HEK293T (cell line): ENCODE data around the gene KIAA1328.

Source experiments
- CTCF ChIA-PET: fragments of 350-600 bp; formaldehyde crosslinking; extraction: SDS; loops from one replicate; lab custom pipeline; 2021; ENCODE audit warnings: antibody characterized with exemption, inconsistent platforms; lab: Yijun Ruan, JAX
- POLR2A ChIA-PET: fragments of 350-600 bp; formaldehyde crosslinking; extraction: SDS; loops from one replicate; lab custom pipeline; 2020; ENCODE audit warnings: antibody characterized with exemption, inconsistent platforms; lab: Yijun Ruan, JAX
- DNase-seq: peaks from one replicate; pipeline ENCODE4 v3.0.0; 2012; ENCODE audit warnings: mixed read lengths; ENCODE audit errors: extremely low spot score
- ARNT ChIP-seq: fragments of 450-650 bp; IDR thresholded peaks from 2 replicates; pipeline ENCODE4 v1.6.1; 2017; ENCODE audit warnings: mild to moderate bottlenecking
- BHLHE40 ChIP-seq: fragments of 450-650 bp; IDR thresholded peaks from 2 replicates; pipeline ENCODE4 v1.6.1; 2016; ENCODE audit warnings: mild to moderate bottlenecking, moderate library complexity, borderline replicate concordance
- CTBP1 ChIP-seq: fragments of 450-650 bp; IDR thresholded peaks from 2 replicates; pipeline ENCODE4 v1.6.1; 2016; ENCODE audit warnings: borderline replicate concordance
- ELF4 ChIP-seq: fragments of 450-650 bp; IDR thresholded peaks from 2 replicates; pipeline ENCODE4 v1.6.1; 2017; ENCODE audit warnings: antibody characterized with exemption
- FOXA1 ChIP-seq: fragments of 450-650 bp; IDR thresholded peaks from 2 replicates; pipeline ENCODE4 v1.6.1; 2016; ENCODE audit warnings: mild to moderate bottlenecking
- FOXK2 ChIP-seq: fragments of 450-650 bp; IDR thresholded peaks from 2 replicates; pipeline ENCODE4 v1.6.1; 2016; ENCODE audit warnings: mild to moderate bottlenecking
- FOXM1 ChIP-seq: fragments of 450-650 bp; IDR thresholded peaks from 2 replicates; pipeline ENCODE4 v1.6.1; 2017; ENCODE audit warnings: mild to moderate bottlenecking, borderline replicate concordance
- HDGF ChIP-seq: fragments of 450-650 bp; IDR thresholded peaks from 2 replicates; pipeline ENCODE4 v1.6.1; 2017; ENCODE audit warnings: antibody characterized with exemption, borderline replicate concordance
- L3MBTL2 ChIP-seq: fragments of 450-650 bp; conservative IDR thresholded peaks from 2 replicates; pipeline ENCODE4 v1.6.1; 2016; ENCODE audit warnings: mild to moderate bottlenecking
- LEF1 ChIP-seq: fragments of 450-650 bp; IDR thresholded peaks from 2 replicates; pipeline ENCODE4 v1.6.1; 2017; ENCODE audit warnings: mild to moderate bottlenecking, borderline replicate concordance
- NFRKB ChIP-seq: fragments of 450-650 bp; IDR thresholded peaks from 2 replicates; pipeline ENCODE4 v1.6.1; 2016; ENCODE audit warnings: mild to moderate bottlenecking, moderate library complexity
- PKNOX1 ChIP-seq: fragments of 450-650 bp; IDR thresholded peaks from 2 replicates; pipeline ENCODE4 v1.6.1; 2016
- SP1 ChIP-seq: fragments of 450-650 bp; IDR thresholded peaks from 2 replicates; pipeline ENCODE4 v1.6.1; 2017
- SUZ12 ChIP-seq: fragments of 450-650 bp; IDR thresholded peaks from 2 replicates; pipeline ENCODE4 v1.6.1; 2016; ENCODE audit warnings: mild to moderate bottlenecking
- TARDBP ChIP-seq: fragments of 450-650 bp; IDR thresholded peaks from 2 replicates; pipeline ENCODE4 v1.6.1; 2016
- ZNF384 ChIP-seq: fragments of 450-650 bp; IDR thresholded peaks from 2 replicates; pipeline ENCODE4 v1.6.1; 2016

The KIAA1328 gene

GRCh38 chr18:37188016-37188791 is 359.3 kb downstream of the KIAA1328 start:
- TF ChIP-seq CTBP1: no peak
- no peak for TF ChIP-seq FOXA1
- TF ChIP-seq SP1: no peak
- no peak for TF ChIP-seq L3MBTL2
- TF ChIP-seq FOXM1: no peak
- no peak for TF ChIP-seq ARNT
- no peak for TF ChIP-seq FOXK2
- no peak for TF ChIP-seq TARDBP
- no peak for TF ChIP-seq BHLHE40
- TF ChIP-seq ZNF384: no peak
- no peak for TF ChIP-seq SUZ12
- no peak for TF ChIP-seq NFRKB
- TF ChIP-seq LEF1: no peak
- TF ChIP-seq ELF4: no peak
- no peak for DNase-seq
- ChIA-PET POLR2A (no interaction called here), CTCF (interaction anchor here (0.6 to 1.5 kb wide), 2 partner anchors 9 to 160 kb away, joined by 3 read pairs; no protein-coding TSS in a partner anchor)

GRCh38 chr18:37199741-37200140 is 370.8 kb downstream of the KIAA1328 start:
- no peak for DNase-seq
- TF ChIP-seq L3MBTL2 (no peak), BHLHE40 (no peak)
- ChIA-PET POLR2A (no interaction called here), CTCF (no interaction called here)

GRCh38 chr18:37207343-37207742 is 378.4 kb downstream of the KIAA1328 start:
- ChIA-PET POLR2A (no interaction called here), CTCF (no interaction called here)
- TF ChIP-seq NFRKB (no peak), TARDBP (no peak), HDGF (no peak), L3MBTL2 (no peak), FOXM1 (no peak)
- DNase-seq: no peak

GRCh38 chr18:37210781-37211180 is 381.9 kb downstream of the KIAA1328 start:
- no peak for DNase-seq
- POLR2A ChIA-PET: no interaction called here
- CTCF ChIA-PET: no interaction called here
- no peak for TF ChIP-seq TARDBP
- TF ChIP-seq ZNF384: no peak
- no peak for TF ChIP-seq HDGF
- no peak for TF ChIP-seq SUZ12
- no peak for TF ChIP-seq FOXK2
- TF ChIP-seq ARNT: no peak
- TF ChIP-seq FOXM1: no peak
- no peak for TF ChIP-seq BHLHE40
- no peak for TF ChIP-seq CTBP1
- TF ChIP-seq SP1: no peak
- TF ChIP-seq FOXA1: no peak
- TF ChIP-seq LEF1: no peak
- TF ChIP-seq NFRKB: no peak
- TF ChIP-seq PKNOX1: no peak
- no peak for TF ChIP-seq ELF4
- no peak for TF ChIP-seq L3MBTL2

GRCh38 chr18:37218022-37218590 is 389.2 kb downstream of the KIAA1328 start:
- DNase-seq: no peak
- CTCF ChIA-PET: no interaction called here
- POLR2A ChIA-PET: no interaction called here
- TF ChIP-seq ZNF384: no peak

- no peak for DNase-seq
- TF ChIP-seq BHLHE40 (no peak), PKNOX1 (no peak), ZNF384 (no peak), SUZ12 (no peak), NFRKB (no peak), FOXA1 (no peak), ELF4 (no peak), ARNT (no peak), HDGF (no peak), CTBP1 (no peak), L3MBTL2 (no peak), FOXM1 (no peak), FOXK2 (no peak), LEF1 (no peak), TARDBP (no peak), SP1 (no peak)
- ChIA-PET POLR2A (no interaction called here), CTCF (interaction anchor here (0.6 kb wide), 1 partner anchor 18 kb away, joined by 3 read pairs; no protein-coding TSS in a partner anchor)
Observed at GRCh38 chr18:37219257-37219656, 390.3 kb downstream of the KIAA1328 start.

- POLR2A ChIA-PET: no interaction called here
- CTCF ChIA-PET: no interaction called here
- no peak for DNase-seq
- no peak for TF ChIP-seq NFRKB
- no peak for TF ChIP-seq TARDBP
- no peak for TF ChIP-seq ARNT
- no peak for TF ChIP-seq L3MBTL2
- TF ChIP-seq FOXK2: no peak
- no peak for TF ChIP-seq FOXM1
- no peak for TF ChIP-seq PKNOX1
- no peak for TF ChIP-seq CTBP1
- TF ChIP-seq ZNF384: no peak
- no peak for TF ChIP-seq SUZ12
- no peak for TF ChIP-seq BHLHE40
- TF ChIP-seq HDGF: no peak
- TF ChIP-seq LEF1: no peak
- no peak for TF ChIP-seq ELF4
- TF ChIP-seq FOXA1: no peak
- TF ChIP-seq SP1: no peak
Observed at GRCh38 chr18:37222354-37222998, 393.5 kb downstream of the KIAA1328 start.
